Body of pancreas (tissue), 4 donors: ENCODE data around the gene DOCK3.

Experiments used
- CTCF ChIP-seq, 7 experiments: fragments of 450-650 bp in 4 of 7; fragments of 200-600 bp in 3 of 7; sonication (generic) in 3 of 7; IDR thresholded peaks; one replicate each; pipeline ENCODE4 v1.5.1; 2016 to 2019; ENCODE audit warnings: antibody characterized with exemption in 7 of 7
- POLR2A ChIP-seq, 3 donors: fragments of 450-650 bp; IDR thresholded peaks; one replicate each; pipeline ENCODE4 v1.6.1; 2016; ENCODE audit warnings: antibody characterized with exemption in 3 of 3, mild to moderate bottlenecking in 2 of 3

DNA sequence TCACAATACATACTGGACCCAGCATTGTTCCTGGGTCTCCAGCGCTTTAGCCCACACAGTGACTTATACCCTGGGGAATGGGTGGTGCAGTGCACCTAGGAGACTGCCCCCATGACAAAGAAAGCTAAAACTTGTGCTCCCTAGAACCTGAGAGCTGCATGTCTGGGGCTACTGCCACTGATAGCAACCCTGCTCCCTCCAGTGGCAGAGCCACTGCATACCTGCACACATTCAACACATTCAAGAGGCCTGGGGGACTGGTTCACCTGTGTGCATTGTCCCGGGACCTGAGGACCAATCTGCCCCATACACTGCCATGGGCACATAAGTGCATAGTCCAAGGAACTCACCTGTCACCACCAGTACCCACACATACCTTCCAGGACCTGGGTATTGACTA is 407.6 kb downstream of the DOCK3 start:
- no peak for TF ChIP-seq CTCF (IDR thresholded peaks at IDR 0.05)
- TF ChIP-seq POLR2A (IDR thresholded peaks at IDR 0.05) = no peak
